Activated naive CD4-positive, alpha-beta T cell treated with anti-CD3 and anti-CD28 coated beads, Interleukin-2, amount 50 U/mL, for 72 hours (primary cell): ENCODE results near the gene TCF20. TPM values are rescaled to one million over a fixed set of nuclear protein-coding genes. Genes with fewer than 3 reads are reported as not detected.

Source experiments
- ATAC-seq, 2 donors: fragments of 150-1000 bp; cut with Tn5 transposase; 2 replicates each; pipeline ENCODE4 v1.10.0; 2021; ENCODE audit warnings: mild to moderate bottlenecking in 2 of 2, moderate library complexity in 2 of 2
- DNase-seq, 2 donors: peaks; one replicate each; pipeline ENCODE4 v3.0.0; 2021 to 2022; ENCODE audit warnings: low spot score in 2 of 2
- H3K27ac Mint-ChIP-seq, 2 donors: one replicate each; pipeline ENCODE4 v1.8.0; 2022; ENCODE audit warnings: mild to moderate bottlenecking in 2 of 2, mixed read lengths in 2 of 2
- H3K36me3 Mint-ChIP-seq, 2 donors: one replicate each; pipeline ENCODE4 v1.8.0; 2022; ENCODE audit warnings: mixed read lengths in 2 of 2
- H3K9me3 Mint-ChIP-seq, 2 donors: one replicate each; pipeline ENCODE4 v1.8.0; 2022; ENCODE audit warnings: mixed read lengths in 2 of 2
- total RNA-seq, 2 donors: library from RNA; stranded (reverse); gene quantifications; one replicate each; pipeline ENCODE4 v1.2.3, GENCODE V29; 2022

TCF20 gene
- total RNA-seq, 2 donors from 2014 or later: 68.9 to 75.0 TPM

GRCh38 chr22:42249831-42250230, 20.6 kb downstream of the TCF20 start:
- Mint-ChIP-seq H3K27ac (no peak overlapping the region), H3K9me3 (no peaks in the 10 kb centered on the region), H3K36me3 (no peaks in the 10 kb centered on the region)
- no peak for DNase-seq
- no peak for ATAC-seq

GRCh38 chr22:42248995-42249394, 21.5 kb downstream of the TCF20 start:
- no peaks in the 10 kb centered on the region for H3K9me3 Mint-ChIP-seq
- ATAC-seq (no peak), DNase-seq (no peak)
- peaks cover 0 to 6% of the 10 kb centered on the region in 2 donors for H3K36me3 Mint-ChIP-seq
- H3K27ac Mint-ChIP-seq: no peak overlapping the region

GRCh38 chr22:42247596-42247995, 22.9 kb downstream of the TCF20 start:
- ATAC-seq (no peak), DNase-seq (no peak)
- peaks cover 0 to 6% of the 10 kb centered on the region in 2 donors for H3K36me3 Mint-ChIP-seq
- no peaks in the 10 kb centered on the region for H3K9me3 Mint-ChIP-seq
- H3K27ac Mint-ChIP-seq: no peak overlapping the region

- Mint-ChIP-seq H3K36me3 (peaks cover 0 to 9% of the 10 kb centered on the region in 2 donors), H3K9me3 (no peaks in the 10 kb centered on the region), H3K27ac (peak overlapping the region in 1 of 2 donors; percentile 38)
- DNase-seq (no peak), ATAC-seq (no peak)
These were observed 26.7 kb downstream of the TCF20 start for GRCh38 chr22:42243802-42244060.

GRCh38 chr22:42236848-42237247, 33.6 kb downstream of the TCF20 start:
- Mint-ChIP-seq H3K27ac (no peak overlapping the region), H3K9me3 (peaks cover 0 to 4% of the 10 kb centered on the region in 2 donors)

GRCh38 chr22:42236268-42236667, 34.2 kb downstream of the TCF20 start:
- no peak overlapping the region for H3K27ac Mint-ChIP-seq
- DNase-seq (no peak), ATAC-seq (no peak)
- H3K36me3 Mint-ChIP-seq: peaks cover 5 to 18% of the 10 kb centered on the region in 2 donors
- H3K9me3 Mint-ChIP-seq: peaks cover 0 to 4% of the 10 kb centered on the region in 2 donors

More at GRCh38 chr22:42236848-42237247, 33.6 kb downstream of the TCF20 start:
- peaks cover 5 to 18% of the 10 kb centered on the region in 2 donors for H3K36me3 Mint-ChIP-seq
- no peak for ATAC-seq
- DNase-seq: no peak

GRCh38 chr22:42233879-42234278, 36.6 kb downstream of the TCF20 start:
- Mint-ChIP-seq H3K27ac (no peak overlapping the region), H3K9me3 (peaks cover 0 to 4% of the 10 kb centered on the region in 2 donors), H3K36me3 (peaks cover 5 to 17% of the 10 kb centered on the region in 2 donors)
- DNase-seq (no peak), ATAC-seq (no peak)

- Mint-ChIP-seq H3K9me3 (no peaks in the 10 kb centered on the region), H3K36me3 (peaks cover 0 to 1% of the 10 kb centered on the region in 2 donors), H3K27ac (no peak overlapping the region)
- DNase-seq (no peak), ATAC-seq (no peak)
These were observed 38.5 kb downstream of the TCF20 start for GRCh38 chr22:42231929-42232328.

- no peak for DNase-seq
- no peaks in the 10 kb centered on the region for H3K9me3 Mint-ChIP-seq
- H3K36me3 Mint-ChIP-seq: no peaks in the 10 kb centered on the region
- peak overlapping the region in 1 of 2 donors; percentile 34 for H3K27ac Mint-ChIP-seq
- ATAC-seq: no peak
These were observed 40.9 kb downstream of the TCF20 start for GRCh38 chr22:42229455-42230149.

GRCh38 chr22:42228483-42228882, 42.0 kb downstream of the TCF20 start:
- H3K36me3 Mint-ChIP-seq: no peaks in the 10 kb centered on the region

GRCh38 chr22:42227435-42227834, 43.0 kb downstream of the TCF20 start:
- DNase-seq (no peak), ATAC-seq (no peak)
- H3K36me3 Mint-ChIP-seq: no peaks in the 10 kb centered on the region
- H3K9me3 Mint-ChIP-seq: no peaks in the 10 kb centered on the region
- no peak overlapping the region for H3K27ac Mint-ChIP-seq

More at GRCh38 chr22:42228483-42228882, 42.0 kb downstream of the TCF20 start:
- no peaks in the 10 kb centered on the region for H3K9me3 Mint-ChIP-seq
- DNase-seq (no peak), ATAC-seq (no peak)
- peak overlapping the region in 1 of 2 donors; percentile 18 for H3K27ac Mint-ChIP-seq

- Mint-ChIP-seq H3K27ac (no peak overlapping the region), H3K9me3 (no peaks in the 10 kb centered on the region), H3K36me3 (no peaks in the 10 kb centered on the region)
- ATAC-seq: no peak
- no peak for DNase-seq
These were observed 44.6 kb downstream of the TCF20 start for GRCh38 chr22:42225841-42226240.

GRCh38 chr22:42222140-42222539, 48.3 kb downstream of the TCF20 start:
- DNase-seq (no peak), ATAC-seq (peak in 1 of 2 donors; percentile 24)
- H3K36me3 Mint-ChIP-seq: no peaks in the 10 kb centered on the region
- peak overlapping the region in 1 of 2 donors; percentile 8 for H3K27ac Mint-ChIP-seq
- H3K9me3 Mint-ChIP-seq: no peaks in the 10 kb centered on the region

Other genes starting within 250 kb of the TCF20 start
- gene NAGA, start 199.8 kb downstream of the TCF20 start, total RNA-seq: 10 to 100 TPM; 26.3 to 32.3 TPM
- gene PHETA2, start 196.4 kb downstream of the TCF20 start, total RNA-seq: 1 to 10 TPM; 2.1 to 2.2 TPM
- 10 to 100 TPM; 48.3 to 59.9 TPM for gene SMDT1, start 191.0 kb downstream of the TCF20 start, total RNA-seq
- gene NDUFA6, start 179.9 kb downstream of the TCF20 start, total RNA-seq: 100 to 1,000 TPM in 1 of 2 donors, 10 to 100 TPM in 1; 84.9 to 107 TPM
- gene CYP2D6, start 139.8 kb downstream of the TCF20 start, total RNA-seq: 1 to 10 TPM; 2.2 to 4.8 TPM
- gene NFAM1, start 161.8 kb upstream of the TCF20 start, total RNA-seq: under 1 TPM; 0.07 to 0.54 TPM
- 10 to 100 TPM; 55.9 to 66.9 TPM for gene RRP7A, start 249.1 kb upstream of the TCF20 start, total RNA-seq